Kidney capillary endothelial cell (primary cell): ENCODE results near the gene ZNF652.
"Not testable (repeated sequence)": the region's sequence is repeated elsewhere in the genome, so short reads cannot be mapped to it uniquely, and the experiment has no call there.

ENCODE experiments used
- DNase-seq: peaks from one replicate; pipeline ENCODE4 v3.0.0-alpha.2; 2018; ENCODE audit warnings: low spot score

Gene ZNF652

GRCh38 chr17:49315551-49316257, 46.3 kb downstream of the ZNF652 start:
- DNase-seq: peak; percentile 92

- no peak for DNase-seq
These were observed 49.3 kb downstream of the ZNF652 start for GRCh38 chr17:49312722-49313121.

GRCh38 chr17:49299996-49300395, 62.1 kb downstream of the ZNF652 start:
- DNase-seq: no peak

- DNase-seq: no peak
These were observed 63.6 kb downstream of the ZNF652 start for GRCh38 chr17:49298371-49298976.

- no peak for DNase-seq
These were observed 64.9 kb downstream of the ZNF652 start for GRCh38 chr17:49297141-49297540.

GRCh38 chr17:49294122-49294521, 67.9 kb downstream of the ZNF652 start:
- DNase-seq: no peak

GRCh38 chr17:49292901-49293300, 69.1 kb downstream of the ZNF652 start:
- DNase-seq: no peak

- no peak for DNase-seq
These were observed 70.1 kb downstream of the ZNF652 start for GRCh38 chr17:49291929-49292328.

- DNase-seq: peak; percentile 43
These were observed 71.2 kb downstream of the ZNF652 start for GRCh38 chr17:49290690-49291359.

GRCh38 chr17:49288388-49288787, 73.7 kb downstream of the ZNF652 start:
- no peak for DNase-seq

GRCh38 chr17:49287481-49287880, 74.6 kb downstream of the ZNF652 start:
- DNase-seq: no peak

- not testable (repeated sequence) for DNase-seq
These were observed 75.6 kb downstream of the ZNF652 start for GRCh38 chr17:49286261-49286973.

GRCh38 chr17:49285716-49286115, 76.3 kb downstream of the ZNF652 start:
- DNase-seq: no peak

- no peak for DNase-seq
These were observed 81.1 kb downstream of the ZNF652 start for GRCh38 chr17:49280918-49281317.

GRCh38 chr17:49280061-49280460, 82.0 kb downstream of the ZNF652 start:
- DNase-seq: no peak

GRCh38 chr17:49279263-49280015, 82.6 kb downstream of the ZNF652 start:
- not testable (repeated sequence) for DNase-seq

- DNase-seq: no peak
These were observed 84.0 kb downstream of the ZNF652 start for GRCh38 chr17:49278076-49278475.

- no peak for DNase-seq
These were observed 84.4 kb downstream of the ZNF652 start for GRCh38 chr17:49277638-49278037.

- DNase-seq: not testable (repeated sequence)
These were observed 86.1 kb downstream of the ZNF652 start for GRCh38 chr17:49275981-49276380.

GRCh38 chr17:49269356-49269755, 92.7 kb downstream of the ZNF652 start:
- DNase-seq: no peak

- DNase-seq: no peak
These were observed 94.1 kb downstream of the ZNF652 start for GRCh38 chr17:49267912-49268311.

GRCh38 chr17:49266233-49266632, 95.8 kb downstream of the ZNF652 start:
- no peak for DNase-seq
